Inferior parietal cortex (tissue), 1 donor: ENCODE measurements around the gene GALNT6.

Experiments
- DNase-seq: peaks from one replicate; pipeline ENCODE4 v3.0.0-alpha.2; 2016; ENCODE audit errors: extremely low spot score

Gene GALNT6

GRCh38 chr12:51405801-51406207 lies 14.6 kb upstream of the GALNT6 start:
- DNase-seq = no peak

- no peak for DNase-seq
Observed at GRCh38 chr12:51404627-51405026, 13.4 kb upstream of the GALNT6 start.

- no peak for DNase-seq
Observed at GRCh38 chr12:51403681-51404136, 12.5 kb upstream of the GALNT6 start.

GRCh38 chr12:51403159-51403558 lies 12.0 kb upstream of the GALNT6 start:
- no peak for DNase-seq

GRCh38 chr12:51401900-51402299 lies 10.7 kb upstream of the GALNT6 start:
- no peak for DNase-seq

- no peak for DNase-seq
Observed at GRCh38 chr12:51401486-51401885, 10.3 kb upstream of the GALNT6 start.

GRCh38 chr12:51401020-51401419 lies 9.8 kb upstream of the GALNT6 start:
- no peak for DNase-seq

GRCh38 chr12:51399891-51400290 lies 8.7 kb upstream of the GALNT6 start:
- DNase-seq = no peak

GRCh38 chr12:51397670-51398069 lies 6.5 kb upstream of the GALNT6 start:
- DNase-seq = no peak

- no peak for DNase-seq
Observed at GRCh38 chr12:51395283-51396230, 4.4 kb upstream of the GALNT6 start.

GRCh38 chr12:51393676-51394545 lies 2.7 kb upstream of the GALNT6 start:
- no peak for DNase-seq

GRCh38 chr12:51392556-51393237 lies 1.5 kb upstream of the GALNT6 start:
- no peak for DNase-seq

GRCh38 chr12:51390891-51391282 lies 319 bp downstream of the GALNT6 start:
- peak; percentile 32 for DNase-seq

- no peak for DNase-seq
Observed at GRCh38 chr12:51390457-51390856, 749 bp downstream of the GALNT6 start.

GRCh38 chr12:51389302-51389999 lies 1.8 kb downstream of the GALNT6 start:
- peak; percentile 41 for DNase-seq

- DNase-seq = peak; percentile 43
Observed at GRCh38 chr12:51388846-51389245, 2.4 kb downstream of the GALNT6 start.

GRCh38 chr12:51388069-51388799 lies 3.0 kb downstream of the GALNT6 start:
- DNase-seq = peak; percentile 39

- DNase-seq = no peak
Observed at GRCh38 chr12:51386351-51386750, 4.9 kb downstream of the GALNT6 start.

GRCh38 chr12:51383269-51383905 lies 7.8 kb downstream of the GALNT6 start:
- DNase-seq = no peak

GRCh38 chr12:51382173-51382572 lies 9.0 kb downstream of the GALNT6 start:
- DNase-seq = no peak
